ENCODE data around the gene PPP1CC. TPM values are rescaled to one million over a fixed set of nuclear protein-coding genes. Genes with fewer than 3 reads are reported as not detected.

The PPP1CC gene
- total RNA-seq, 2 experiments from 2014 or later = 221 to 230 TPM

GRCh38 chr12:110689281-110690126 lies 53.2 kb downstream of the PPP1CC start:
- peak overlapping the region; percentile 87 for H3K27ac Mint-ChIP-seq
- peak; percentile 77 for DNase-seq
- H3K9me3 Mint-ChIP-seq = no peaks in the 10 kb centered on the region
- ChIA-PET POLR2A (interaction anchor here (0.7 to 1.3 kb wide), 11 partner anchors 8 to 258 kb away, joined by 3 to 9 read pairs (median 4); partner anchors contain the start of genes ARPC3, FAM216A, GPN3 and PPP1CC), CTCF (interaction anchor here (0.5 to 1.6 kb wide), 5 partner anchors 8 to 222 kb away, joined by 3 to 5 read pairs (median 3); partner anchors contain the start of genes FAM216A and GPN3)
- peaks cover 35% of the 10 kb centered on the region for H3K4me1 Mint-ChIP-seq
- peaks cover 8% of the 10 kb centered on the region for H3K27me3 Mint-ChIP-seq
- H3K4me3 Mint-ChIP-seq = peak overlapping the region; percentile 87
- peaks cover 3% of the 10 kb centered on the region for H3K36me3 Mint-ChIP-seq (ENCODE audit: low read depth)

GRCh38 chr12:110688446-110689280 lies 54.0 kb downstream of the PPP1CC start, which contains the start of gene HVCN1:
Gene HVCN1, minus strand, starts transcription at chr12:110689115. Its CDS starts 5,870 bp downstream, at chr12:110683245.
- Mint-ChIP-seq H3K4me1 (peaks cover 35% of the 10 kb centered on the region), H3K9me3 (no peaks in the 10 kb centered on the region), H3K4me3 (peak within 1 kb of the TSS; percentile 87), H3K27ac (peak within 1 kb of the TSS; percentile 87), H3K36me3 (ENCODE audit: low read depth) (peaks cover 3% of the 10 kb centered on the region), H3K27me3 (peaks cover 8% of the 10 kb centered on the region)
- ChIA-PET POLR2A (interaction anchor here (0.9 to 1.3 kb wide), 5 partner anchors 9 to 220 kb away, joined by 3 to 9 read pairs (median 4); partner anchors contain the start of genes FAM216A, GPN3, PPP1CC and TCTN1), CTCF (interaction anchor here (1.0 to 1.6 kb wide), 3 partner anchors 9 to 221 kb away, joined by 3 to 5 read pairs (median 3); partner anchors contain the start of genes FAM216A and GPN3)
- DNase-seq = peak; percentile 62

GRCh38 chr12:110687396-110688169 lies 55.1 kb downstream of the PPP1CC start:
- Mint-ChIP-seq H3K9me3 (no peaks in the 10 kb centered on the region), H3K27ac (peak overlapping the region; percentile 17), H3K36me3 (ENCODE audit: low read depth) (peaks cover 3% of the 10 kb centered on the region), H3K27me3 (peaks cover 8% of the 10 kb centered on the region), H3K4me1 (peaks cover 35% of the 10 kb centered on the region), H3K4me3 (peak overlapping the region; percentile 76)
- POLR2A ChIA-PET = no interaction called here
- CTCF ChIA-PET = interaction anchor here (1.0 kb wide), 1 partner anchor 82 kb away, joined by 3 read pairs; no protein-coding TSS in a partner anchor
- no peak for DNase-seq

DNA sequence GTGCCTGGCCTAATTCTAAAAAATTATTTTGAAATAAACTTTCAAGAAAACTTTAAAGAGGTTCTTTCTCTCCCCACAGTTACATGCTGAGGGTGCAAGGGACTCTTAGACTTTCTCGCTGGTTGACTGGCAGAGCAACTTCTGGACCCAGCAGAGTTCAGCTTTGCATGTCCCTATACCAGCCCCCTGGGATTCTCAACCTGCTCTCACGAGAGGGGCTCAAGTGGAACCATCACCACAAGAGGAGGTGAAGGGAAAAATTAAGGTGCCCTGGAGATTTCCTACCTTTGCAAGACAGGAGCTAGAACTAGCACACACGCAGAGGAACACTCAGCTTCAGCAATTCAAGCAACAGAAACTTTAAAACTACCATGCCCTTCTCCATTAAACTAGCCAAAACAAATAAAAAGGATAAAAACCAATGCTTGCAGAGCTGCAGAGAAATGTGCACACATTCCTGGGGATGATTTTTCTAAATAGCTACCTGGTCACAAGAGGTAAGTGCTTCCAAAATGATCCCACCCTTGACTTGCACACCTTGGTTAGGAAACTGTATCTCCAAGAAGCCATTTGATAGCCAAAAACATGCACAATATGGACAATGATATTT lies 56.3 kb downstream of the PPP1CC start:
- POLR2A ChIA-PET = no interaction called here
- no peaks in the 10 kb centered on the region for H3K9me3 Mint-ChIP-seq
- no peak overlapping the region for H3K27ac Mint-ChIP-seq
- H3K27me3 Mint-ChIP-seq = peaks cover 8% of the 10 kb centered on the region
- H3K4me3 Mint-ChIP-seq = no peak overlapping the region
- H3K36me3 Mint-ChIP-seq (ENCODE audit: low read depth) = peaks cover 6% of the 10 kb centered on the region
- CTCF ChIA-PET = no interaction called here
- peaks cover 33% of the 10 kb centered on the region for H3K4me1 Mint-ChIP-seq
- DNase-seq = no peak

DNA sequence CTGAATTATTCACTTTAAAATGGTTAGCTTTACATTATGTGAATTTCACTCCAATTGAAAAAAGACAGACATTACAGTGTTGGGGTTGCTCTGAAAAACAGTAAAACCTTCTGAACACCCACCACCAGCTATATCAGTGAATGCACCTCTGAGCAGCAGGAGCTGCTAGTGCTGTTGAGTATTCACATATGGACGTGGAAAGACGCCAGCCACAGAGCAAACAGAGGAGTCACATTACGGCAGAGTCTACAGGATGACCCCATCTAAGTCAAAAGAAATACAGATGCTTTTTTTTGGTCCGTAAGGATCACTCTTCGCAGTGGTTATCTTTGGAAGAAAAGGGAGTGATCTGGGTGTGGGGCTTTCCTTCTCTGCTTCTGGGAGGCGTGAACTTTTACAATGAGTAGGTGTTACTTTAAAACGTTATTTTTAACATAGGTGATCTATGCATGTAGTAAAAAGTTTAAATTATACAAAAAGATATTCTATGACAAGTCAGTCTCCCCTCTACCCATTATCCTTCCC lies 58.3 kb downstream of the PPP1CC start:
- Mint-ChIP-seq H3K27ac (no peak overlapping the region), H3K27me3 (peaks cover 8% of the 10 kb centered on the region), H3K9me3 (no peaks in the 10 kb centered on the region), H3K4me1 (peaks cover 19% of the 10 kb centered on the region), H3K4me3 (no peak overlapping the region), H3K36me3 (ENCODE audit: low read depth) (peaks cover 6% of the 10 kb centered on the region)
- ChIA-PET POLR2A (no interaction called here), CTCF (no interaction called here)
- no peak for DNase-seq

GRCh38 chr12:110683888-110684287 lies 58.8 kb downstream of the PPP1CC start:
- DNase-seq = no peak
- CTCF ChIA-PET = interaction anchor here (0.7 kb wide), 1 partner anchor 76 kb away, joined by 6 read pairs; no protein-coding TSS in a partner anchor
- Mint-ChIP-seq H3K36me3 (ENCODE audit: low read depth) (peaks cover 6% of the 10 kb centered on the region), H3K27me3 (peaks cover 8% of the 10 kb centered on the region), H3K4me1 (peaks cover 17% of the 10 kb centered on the region), H3K27ac (no peak overlapping the region), H3K9me3 (no peaks in the 10 kb centered on the region), H3K4me3 (no peak overlapping the region)
- POLR2A ChIA-PET = no interaction called here

DNA sequence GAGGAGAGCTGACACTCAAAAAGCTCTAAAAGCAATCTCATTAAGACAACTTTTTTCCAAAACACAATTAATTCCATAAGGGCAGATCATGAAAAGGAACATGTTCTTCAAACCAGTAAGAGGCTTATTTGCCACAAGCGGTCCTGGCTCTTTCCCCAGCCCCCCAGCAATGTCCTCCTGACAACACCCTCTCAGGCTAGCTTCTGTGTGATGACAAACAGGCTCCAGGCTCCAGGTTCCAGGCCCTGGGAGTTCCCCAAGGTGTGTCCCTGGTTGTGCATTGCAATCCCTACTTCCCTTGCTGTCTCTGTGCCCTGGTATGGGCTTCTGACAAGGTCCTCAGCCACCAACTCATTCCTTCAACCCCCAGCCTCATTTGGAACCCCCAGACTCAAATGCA lies 62.7 kb downstream of the PPP1CC start:
- DNase-seq = no peak
- Mint-ChIP-seq H3K27me3 (no peaks in the 10 kb centered on the region), H3K9me3 (no peaks in the 10 kb centered on the region), H3K4me1 (peaks cover 16% of the 10 kb centered on the region), H3K4me3 (no peak overlapping the region), H3K36me3 (ENCODE audit: low read depth) (peaks cover 13% of the 10 kb centered on the region), H3K27ac (no peak overlapping the region)
- ChIA-PET POLR2A (no interaction called here), CTCF (no interaction called here)

- ChIA-PET CTCF (interaction anchor here (1.8 kb wide), 1 partner anchor 15 kb away, joined by 4 read pairs; no protein-coding TSS in a partner anchor), POLR2A (no interaction called here)
These were observed 63.5 kb downstream of the PPP1CC start for GRCh38 chr12:110679201-110679600.

GRCh38 chr12:110677982-110678381 lies 64.7 kb downstream of the PPP1CC start:
- ChIA-PET CTCF (interaction anchor here (1.2 to 1.8 kb wide), 2 partner anchors 13 to 20 kb away, joined by 3 to 4 read pairs; no protein-coding TSS in a partner anchor), POLR2A (interaction anchor here (1.3 kb wide), 1 partner anchor 12 kb away, joined by 5 read pairs; no protein-coding TSS in a partner anchor)
- H3K36me3 Mint-ChIP-seq (ENCODE audit: low read depth) = peaks cover 22% of the 10 kb centered on the region
- no peak overlapping the region for H3K4me3 Mint-ChIP-seq
- H3K4me1 Mint-ChIP-seq = peaks cover 34% of the 10 kb centered on the region
- peaks cover 3% of the 10 kb centered on the region for H3K9me3 Mint-ChIP-seq
- no peaks in the 10 kb centered on the region for H3K27me3 Mint-ChIP-seq
- no peak overlapping the region for H3K27ac Mint-ChIP-seq
- no peak for DNase-seq

More at GRCh38 chr12:110679201-110679600, 63.5 kb downstream of the PPP1CC start:
- Mint-ChIP-seq H3K4me3 (no peak overlapping the region), H3K27ac (no peak overlapping the region), H3K27me3 (no peaks in the 10 kb centered on the region), H3K9me3 (peaks cover 3% of the 10 kb centered on the region), H3K4me1 (peaks cover 22% of the 10 kb centered on the region), H3K36me3 (ENCODE audit: low read depth) (peaks cover 19% of the 10 kb centered on the region)
- no peak for DNase-seq

DNA sequence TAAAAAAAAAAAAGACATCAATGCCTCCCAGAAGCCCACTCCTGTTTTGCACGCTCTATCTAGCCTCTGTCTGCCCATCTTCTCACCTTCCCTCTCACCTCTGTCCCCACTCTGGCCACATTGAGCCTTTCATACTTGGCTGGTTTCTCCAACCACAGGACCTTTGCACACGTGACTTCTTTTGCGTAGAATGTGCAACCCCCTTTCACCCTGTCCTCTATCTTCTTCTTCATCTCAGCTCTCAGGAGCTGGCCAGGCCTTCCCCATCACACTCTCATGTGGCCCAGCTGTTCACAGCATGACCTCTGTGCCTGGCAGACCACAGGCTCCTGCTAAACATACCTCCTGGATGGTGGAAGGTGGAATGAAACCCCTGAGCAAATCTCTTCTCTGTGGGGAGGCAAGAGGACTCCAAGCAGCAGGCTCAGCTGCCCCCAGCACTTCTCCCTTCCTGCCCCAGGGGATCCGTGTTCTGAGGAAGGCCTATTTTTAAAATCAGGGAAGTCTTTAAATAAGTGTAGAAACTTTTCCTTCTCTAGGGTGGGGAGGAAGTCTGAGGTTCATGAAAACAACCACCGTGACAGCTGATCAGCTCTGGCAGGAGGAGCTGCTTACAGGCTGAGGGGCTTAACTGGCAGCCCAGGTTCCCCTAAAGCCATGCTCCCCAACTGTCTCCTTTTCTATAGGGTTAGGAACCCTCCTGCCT lies 65.3 kb downstream of the PPP1CC start:
- H3K27ac Mint-ChIP-seq = peak overlapping the region; percentile 73
- H3K36me3 Mint-ChIP-seq (ENCODE audit: low read depth) = peaks cover 26% of the 10 kb centered on the region
- H3K27me3 Mint-ChIP-seq = no peaks in the 10 kb centered on the region
- peaks cover 37% of the 10 kb centered on the region for H3K4me1 Mint-ChIP-seq
- no peak overlapping the region for H3K4me3 Mint-ChIP-seq
- H3K9me3 Mint-ChIP-seq = peaks cover 3% of the 10 kb centered on the region
- POLR2A ChIA-PET = interaction anchor here (1.3 kb wide), 1 partner anchor 12 kb away, joined by 5 read pairs; no protein-coding TSS in a partner anchor
- DNase-seq = no peak
- CTCF ChIA-PET = interaction anchor here (1.2 to 1.8 kb wide), 2 partner anchors 13 to 20 kb away, joined by 3 to 4 read pairs; no protein-coding TSS in a partner anchor

DNA sequence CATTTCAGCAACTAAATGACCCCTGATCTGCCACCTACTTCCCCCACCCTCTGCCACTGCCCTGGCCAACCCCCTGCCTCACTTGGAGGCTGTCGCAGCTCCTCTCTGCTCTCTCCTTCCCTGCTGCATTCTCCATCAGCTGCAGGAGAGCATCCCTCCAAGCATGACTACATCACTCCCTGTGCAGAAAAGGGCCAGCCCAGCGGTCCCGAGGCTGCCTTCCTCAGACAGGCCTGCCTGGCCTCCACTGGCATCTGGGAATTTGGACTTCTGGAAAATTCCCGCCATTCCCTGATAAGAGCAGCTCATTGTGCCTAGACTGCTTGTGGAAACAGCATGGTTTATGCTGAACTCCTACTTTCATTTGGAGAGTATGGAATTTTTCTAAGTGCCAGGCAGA lies 66.5 kb downstream of the PPP1CC start:
- POLR2A ChIA-PET = no interaction called here
- no peak for DNase-seq
- Mint-ChIP-seq H3K9me3 (peaks cover 3% of the 10 kb centered on the region), H3K27ac (no peak overlapping the region), H3K4me3 (no peak overlapping the region), H3K36me3 (ENCODE audit: low read depth) (peaks cover 26% of the 10 kb centered on the region), H3K27me3 (no peaks in the 10 kb centered on the region), H3K4me1 (peaks cover 38% of the 10 kb centered on the region)
- CTCF ChIA-PET = no interaction called here
